ENCODE data around the gene PES1.

DNA sequence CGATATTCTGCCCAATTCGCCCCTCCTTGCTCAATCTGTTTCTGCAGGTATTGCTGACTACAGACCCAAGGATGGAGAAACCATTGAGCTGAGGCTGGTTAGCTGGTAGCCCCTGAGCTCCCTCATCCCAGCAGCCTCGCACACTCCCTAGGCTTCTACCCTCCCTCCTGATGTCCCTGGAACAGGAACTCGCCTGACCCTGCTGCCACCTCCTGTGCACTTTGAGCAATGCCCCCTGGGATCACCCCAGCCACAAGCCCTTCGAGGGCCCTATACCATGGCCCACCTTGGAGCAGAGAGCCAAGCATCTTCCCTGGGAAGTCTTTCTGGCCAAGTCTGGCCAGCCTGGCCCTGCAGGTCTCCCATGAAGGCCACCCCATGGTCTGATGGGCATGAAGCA is 34.7 kb upstream of the PES1 start:
- TF ChIP-seq CTCF (IDR thresholded peaks at IDR 0.05) (no peak), POLR2A (IDR thresholded peaks at IDR 0.05) (no peak)

All from esophagus squamous epithelium (tissue), 4 donors.